HUDEP-2 (cell line): Measurements from ENCODE around the gene KLHL40.
"Not testable (repeated sequence)": the region's sequence is repeated elsewhere in the genome, so short reads cannot be mapped to it uniquely, and the experiment has no call there.

Source experiments
- DNase-seq, 76 experiments: peaks; one replicate each; lab custom pipeline; 2025; ENCODE audit not compliant: unreplicated experiment in 76 of 76; lab: John Stamatoyannopoulos, UW

The KLHL40 gene

GRCh38 chr3:42714171-42714852 is 29.0 kb downstream of the KLHL40 start:
- DNase-seq: no peak

- DNase-seq: no peak
Measured at GRCh38 chr3:42717306-42717705, 32.0 kb downstream of the KLHL40 start.

- DNase-seq: no peak
Measured at GRCh38 chr3:42718338-42718737, 33.0 kb downstream of the KLHL40 start.

GRCh38 chr3:42719002-42719401 is 33.7 kb downstream of the KLHL40 start:
- DNase-seq: no peak

- DNase-seq: no peak
Measured at GRCh38 chr3:42720126-42720525, 34.8 kb downstream of the KLHL40 start.

- no peak for DNase-seq
Measured at GRCh38 chr3:42721690-42722089, 36.4 kb downstream of the KLHL40 start.

- DNase-seq: not testable (repeated sequence)
Measured at GRCh38 chr3:42722442-42722841, 37.1 kb downstream of the KLHL40 start.

- no peak for DNase-seq
Measured at GRCh38 chr3:42723219-42723618, 37.9 kb downstream of the KLHL40 start.

- no peak for DNase-seq
Measured at GRCh38 chr3:42725454-42725853, 40.1 kb downstream of the KLHL40 start.

GRCh38 chr3:42728056-42728455 is 42.7 kb downstream of the KLHL40 start:
- DNase-seq: no peak

GRCh38 chr3:42728668-42729364 is 43.5 kb downstream of the KLHL40 start:
- DNase-seq: no peak

GRCh38 chr3:42729404-42730145 is 44.2 kb downstream of the KLHL40 start:
- no peak for DNase-seq

- no peak for DNase-seq
Measured at GRCh38 chr3:42730294-42730693, 45.0 kb downstream of the KLHL40 start.

- DNase-seq: no peak
Measured at GRCh38 chr3:42730706-42731420, 45.5 kb downstream of the KLHL40 start.

GRCh38 chr3:42731476-42732195 is 46.3 kb downstream of the KLHL40 start:
- no peak for DNase-seq

GRCh38 chr3:42732196-42732828 is 47.0 kb downstream of the KLHL40 start:
- DNase-seq: no peak

GRCh38 chr3:42732829-42733459 is 47.6 kb downstream of the KLHL40 start:
- no peak for DNase-seq

GRCh38 chr3:42733501-42734262 is 48.3 kb downstream of the KLHL40 start:
- no peak for DNase-seq
